Mesothelial cell of epicardium (in vitro differentiated cells): ENCODE results near the gene ERG. TPM values are rescaled to one million over a fixed set of nuclear protein-coding genes. Genes with fewer than 3 reads are reported as not detected.

Experiments
- DNase-seq, 2 experiments: peaks; one replicate each; pipeline ENCODE4 v3.0.0; 2021; ENCODE audit warnings: low spot score in 2 of 2; ENCODE audit not compliant: unreplicated experiment in 2 of 2
- H3K27ac Mint-ChIP-seq: 2 replicates; pipeline ENCODE4 v1.8.0; 2021; ENCODE audit warnings: mixed read lengths
- H3K27me3 Mint-ChIP-seq: 2 replicates; pipeline ENCODE4 v1.8.0; 2021; ENCODE audit warnings: low read depth, mixed read lengths
- H3K36me3 Mint-ChIP-seq: 2 replicates; pipeline ENCODE4 v1.8.0; 2021; ENCODE audit warnings: mixed read lengths
- H3K4me1 Mint-ChIP-seq: 2 replicates; pipeline ENCODE4 v1.8.0; 2021; ENCODE audit warnings: mixed read lengths
- H3K4me3 Mint-ChIP-seq: 2 replicates; pipeline ENCODE4 v1.8.0; 2021; ENCODE audit warnings: mild to moderate bottlenecking, moderate library complexity, mixed read lengths
- H3K9me3 Mint-ChIP-seq: 2 replicates; pipeline ENCODE4 v1.8.0; 2021; ENCODE audit warnings: mixed read lengths
- total RNA-seq: library from RNA; stranded (reverse); gene quantifications from 3 replicates; pipeline ENCODE4 v1.2.1, GENCODE V29; 2021
- TF ChIP-seq, protein P1 (sequence below): fragments of 200-600 bp; sonication (generic); IDR thresholded peaks from one replicate; pipeline ENCODE4 v1.5.0; 2021; ENCODE audit warnings: antibody characterized with exemption; ENCODE audit not compliant: unreplicated experiment

The ERG gene
- total RNA-seq, 1 donor from 2014 or later = 2.5 TPM

DNA sequence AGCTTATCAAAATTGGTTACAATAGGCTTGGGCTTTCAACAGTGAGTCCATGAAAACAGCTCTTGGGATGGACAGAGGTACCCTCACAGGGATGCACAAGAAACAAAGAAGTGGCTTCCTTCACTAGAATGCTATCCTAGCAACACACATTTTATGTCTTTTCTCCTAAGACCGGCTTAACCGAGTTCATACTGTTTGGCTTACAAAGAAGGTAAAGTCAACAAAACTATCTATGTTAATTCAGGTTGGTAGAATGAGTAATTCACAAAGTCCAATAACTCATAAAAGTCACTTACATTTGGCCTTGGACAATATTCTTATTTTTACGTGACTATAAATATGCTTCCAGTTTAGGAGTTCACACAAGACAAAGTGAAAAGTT lies 9.0 kb downstream of the ERG start:
- no peaks in the 10 kb centered on the region for H3K27me3 Mint-ChIP-seq
- no peak overlapping the region for H3K27ac Mint-ChIP-seq
- no peaks in the 10 kb centered on the region for H3K9me3 Mint-ChIP-seq
- H3K36me3 Mint-ChIP-seq = no peaks in the 10 kb centered on the region
- peaks cover 10% of the 10 kb centered on the region for H3K4me1 Mint-ChIP-seq
- H3K4me3 Mint-ChIP-seq = no peak overlapping the region
- DNase-seq = no peak
- TF ChIP-seq, protein P1, sequence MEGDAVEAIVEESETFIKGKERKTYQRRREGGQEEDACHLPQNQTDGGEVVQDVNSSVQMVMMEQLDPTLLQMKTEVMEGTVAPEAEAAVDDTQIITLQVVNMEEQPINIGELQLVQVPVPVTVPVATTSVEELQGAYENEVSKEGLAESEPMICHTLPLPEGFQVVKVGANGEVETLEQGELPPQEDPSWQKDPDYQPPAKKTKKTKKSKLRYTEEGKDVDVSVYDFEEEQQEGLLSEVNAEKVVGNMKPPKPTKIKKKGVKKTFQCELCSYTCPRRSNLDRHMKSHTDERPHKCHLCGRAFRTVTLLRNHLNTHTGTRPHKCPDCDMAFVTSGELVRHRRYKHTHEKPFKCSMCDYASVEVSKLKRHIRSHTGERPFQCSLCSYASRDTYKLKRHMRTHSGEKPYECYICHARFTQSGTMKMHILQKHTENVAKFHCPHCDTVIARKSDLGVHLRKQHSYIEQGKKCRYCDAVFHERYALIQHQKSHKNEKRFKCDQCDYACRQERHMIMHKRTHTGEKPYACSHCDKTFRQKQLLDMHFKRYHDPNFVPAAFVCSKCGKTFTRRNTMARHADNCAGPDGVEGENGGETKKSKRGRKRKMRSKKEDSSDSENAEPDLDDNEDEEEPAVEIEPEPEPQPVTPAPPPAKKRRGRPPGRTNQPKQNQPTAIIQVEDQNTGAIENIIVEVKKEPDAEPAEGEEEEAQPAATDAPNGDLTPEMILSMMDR = no peak

DNA sequence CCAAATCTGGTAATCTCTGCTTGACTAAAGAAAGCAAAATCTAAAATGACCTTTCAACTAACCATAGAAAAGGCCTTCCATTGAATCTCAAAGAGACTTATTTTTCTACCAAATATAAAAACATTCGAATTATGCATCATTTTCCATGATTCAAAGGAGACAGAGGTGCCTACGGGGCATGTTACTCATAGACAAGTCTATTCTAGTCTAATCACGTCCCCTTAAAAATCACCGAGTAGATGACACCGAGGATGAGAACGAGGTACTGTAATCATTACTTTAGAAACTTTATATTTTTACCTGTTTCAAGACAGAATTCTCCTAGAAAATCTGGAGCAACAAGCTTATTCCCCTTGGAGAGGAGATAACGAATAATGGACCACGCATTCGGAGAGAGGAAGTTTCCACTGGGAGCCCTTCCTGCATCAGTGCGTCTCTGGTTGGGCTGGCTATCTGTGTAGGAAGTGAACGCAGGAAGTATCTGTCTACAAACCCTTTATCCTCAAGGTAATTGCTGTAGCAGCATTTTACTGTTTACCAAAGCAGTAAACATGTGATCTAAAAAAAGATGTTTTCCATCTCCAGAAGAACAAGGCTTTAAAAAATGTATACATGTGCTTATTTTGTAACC lies 9.5 kb downstream of the ERG start:
- Mint-ChIP-seq H3K36me3 (no peaks in the 10 kb centered on the region), H3K4me1 (peaks cover 9% of the 10 kb centered on the region), H3K27me3 (no peaks in the 10 kb centered on the region), H3K27ac (no peak overlapping the region), H3K9me3 (no peaks in the 10 kb centered on the region), H3K4me3 (no peak overlapping the region)
- TF ChIP-seq, protein P1 = no peak
- DNase-seq = no peak

DNA sequence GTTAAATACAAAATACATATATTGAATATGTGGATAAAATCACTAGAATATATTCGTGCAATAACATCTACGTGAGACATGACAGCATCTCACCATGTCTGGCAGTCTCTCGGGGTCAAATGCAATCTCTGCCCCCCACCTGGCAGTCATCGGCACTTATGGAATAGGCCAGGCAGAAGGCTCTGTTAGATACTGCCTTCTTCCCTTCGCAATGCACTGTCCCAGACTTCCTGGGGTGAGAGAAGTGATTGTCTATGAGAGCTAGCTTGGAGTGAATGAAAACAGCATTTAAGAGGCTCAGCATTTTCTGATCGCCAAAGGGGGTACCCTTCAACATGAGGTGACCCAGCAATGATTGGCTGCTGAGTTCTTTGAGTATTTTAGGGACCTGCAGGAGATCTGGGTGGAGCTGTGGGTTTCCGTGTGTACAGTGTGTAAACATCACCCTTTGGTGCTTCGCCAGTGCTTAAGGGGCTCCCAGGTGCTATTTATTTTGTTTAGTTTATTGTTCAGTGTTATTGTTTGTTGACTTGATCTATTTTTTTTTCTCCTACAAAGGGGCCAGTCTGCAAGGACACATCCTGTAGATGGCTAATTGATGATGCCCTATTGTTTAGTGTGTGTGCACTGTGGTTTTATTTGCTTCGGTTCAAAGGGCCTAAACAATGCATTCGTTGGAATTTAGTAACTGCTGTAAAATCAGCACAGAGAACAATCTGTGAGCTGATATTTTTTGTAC lies 10.2 kb downstream of the ERG start:
- DNase-seq = no peak
- Mint-ChIP-seq H3K27me3 (no peaks in the 10 kb centered on the region), H3K27ac (no peak overlapping the region), H3K36me3 (no peaks in the 10 kb centered on the region), H3K9me3 (no peaks in the 10 kb centered on the region), H3K4me3 (no peak overlapping the region), H3K4me1 (peaks cover 9% of the 10 kb centered on the region)
- TF ChIP-seq, protein P1 = no peak

DNA sequence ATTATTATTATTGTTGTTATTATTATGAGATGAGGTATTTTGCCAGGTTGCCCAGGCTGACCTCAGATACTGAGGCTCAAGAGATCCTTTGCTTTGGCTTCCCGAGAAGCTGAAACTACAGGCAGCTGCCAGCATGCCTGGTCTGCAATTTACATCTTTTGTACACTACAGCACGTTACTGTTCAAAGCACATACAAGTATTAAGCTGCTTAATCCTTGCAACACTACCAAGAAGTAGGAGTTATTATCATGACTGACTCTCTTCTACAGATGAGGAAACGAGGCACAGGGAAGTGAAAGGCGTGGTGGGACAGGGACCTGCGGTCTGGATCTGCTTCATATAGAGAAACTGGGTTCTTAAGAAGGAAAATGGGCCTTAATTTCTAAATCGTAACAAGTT lies 11.6 kb downstream of the ERG start:
- no peak for DNase-seq
- H3K36me3 Mint-ChIP-seq = no peaks in the 10 kb centered on the region
- H3K27ac Mint-ChIP-seq = no peak overlapping the region
- no peaks in the 10 kb centered on the region for H3K9me3 Mint-ChIP-seq
- TF ChIP-seq, protein P1 = no peak
- peaks cover 4% of the 10 kb centered on the region for H3K27me3 Mint-ChIP-seq
- H3K4me3 Mint-ChIP-seq = no peak overlapping the region
- peaks cover 8% of the 10 kb centered on the region for H3K4me1 Mint-ChIP-seq

DNA sequence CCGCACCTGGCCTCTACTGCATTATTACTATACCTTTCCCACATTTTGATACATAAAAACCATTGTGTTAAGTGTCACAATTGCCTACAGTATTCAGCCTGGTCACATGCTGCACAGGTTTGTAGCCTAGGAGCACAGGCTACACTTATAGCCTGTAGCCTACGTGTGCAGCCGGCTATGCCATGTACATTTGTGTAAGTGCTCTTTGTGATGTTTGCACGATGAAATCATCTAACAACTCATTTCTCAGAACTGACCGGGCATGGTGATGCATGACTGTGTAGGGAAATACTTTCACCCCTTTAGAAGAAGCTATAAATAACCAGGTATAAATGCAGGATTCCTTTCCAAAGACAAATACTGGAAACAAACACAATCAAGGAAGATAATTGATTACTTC lies 12.1 kb downstream of the ERG start:
- TF ChIP-seq, protein P1 = no peak
- H3K27ac Mint-ChIP-seq = no peak overlapping the region
- no peaks in the 10 kb centered on the region for H3K36me3 Mint-ChIP-seq
- DNase-seq = no peak
- H3K4me1 Mint-ChIP-seq = peaks cover 4% of the 10 kb centered on the region
- H3K27me3 Mint-ChIP-seq = peaks cover 4% of the 10 kb centered on the region
- H3K9me3 Mint-ChIP-seq = no peaks in the 10 kb centered on the region
- H3K4me3 Mint-ChIP-seq = no peak overlapping the region
